Stimulated activated CD4-positive, alpha-beta T cell treated with anti-CD3 and anti-CD28 coated beads, Interleukin-1b, Interleukin-23, amount 100 ng/mL, for 24 hours (primary cell): Measurements from ENCODE around the gene GGT6.
A peak's percentile ranks its signal among the peaks of the same experiment; 100 is the strongest.

Experiments
- DNase-seq, 4 experiments: peaks; one replicate each; pipeline ENCODE4 v3.0.0-alpha.2; 2020; ENCODE audit warnings: low read depth in 4 of 4, low spot score in 1 of 4

GGT6 gene

DNA sequence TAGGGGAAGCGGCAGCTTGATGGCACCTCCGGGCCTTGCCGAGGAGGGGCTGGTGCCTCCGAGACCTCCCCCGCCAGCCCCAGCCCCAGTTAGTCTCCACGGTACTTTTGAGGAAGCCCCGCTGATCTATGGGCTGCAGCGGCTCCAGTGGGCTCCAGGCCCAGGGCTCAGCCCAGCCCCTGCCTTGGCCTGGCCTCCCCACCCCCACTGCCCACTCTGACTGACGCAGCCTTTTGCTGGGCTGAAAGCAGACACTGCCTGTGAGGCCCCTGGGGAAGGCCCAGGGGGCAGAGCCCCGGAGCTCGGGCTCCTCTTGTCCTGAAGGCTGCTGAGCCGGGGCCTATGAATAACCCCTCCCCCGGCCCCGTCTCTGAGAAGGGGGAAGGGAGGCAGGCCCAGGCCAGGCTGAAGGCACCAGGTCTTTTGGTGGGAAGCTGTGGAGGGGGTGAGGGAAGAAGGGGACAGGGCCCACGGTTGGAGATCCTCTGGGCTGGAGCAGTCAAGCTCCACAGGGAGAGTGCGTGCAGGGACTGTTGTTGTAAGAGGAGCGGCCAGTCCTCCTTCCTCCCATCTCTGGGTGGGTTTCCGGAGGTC, 16.4 kb upstream of the GGT6 start:
- no peak for DNase-seq

DNA sequence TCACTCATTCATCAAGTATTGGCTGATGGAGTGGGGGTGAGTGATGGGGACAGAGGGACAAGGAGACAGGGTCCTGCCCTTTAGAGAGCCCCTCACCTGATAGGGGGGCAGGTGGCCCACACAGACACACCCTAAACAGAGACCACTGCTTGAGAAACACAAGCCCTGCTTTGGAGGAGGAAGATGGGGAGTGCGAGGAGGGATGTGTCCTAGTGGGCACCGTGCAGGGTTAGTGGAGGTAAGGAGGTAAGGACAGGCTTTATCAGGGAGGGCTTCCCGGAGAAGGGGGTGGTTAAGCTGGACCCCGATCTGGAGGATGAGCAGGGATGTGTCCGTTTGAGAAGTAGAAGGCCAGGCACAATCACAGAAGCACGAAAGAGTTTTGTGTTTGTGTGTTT, 15.8 kb upstream of the GGT6 start:
- DNase-seq = no peak

DNA sequence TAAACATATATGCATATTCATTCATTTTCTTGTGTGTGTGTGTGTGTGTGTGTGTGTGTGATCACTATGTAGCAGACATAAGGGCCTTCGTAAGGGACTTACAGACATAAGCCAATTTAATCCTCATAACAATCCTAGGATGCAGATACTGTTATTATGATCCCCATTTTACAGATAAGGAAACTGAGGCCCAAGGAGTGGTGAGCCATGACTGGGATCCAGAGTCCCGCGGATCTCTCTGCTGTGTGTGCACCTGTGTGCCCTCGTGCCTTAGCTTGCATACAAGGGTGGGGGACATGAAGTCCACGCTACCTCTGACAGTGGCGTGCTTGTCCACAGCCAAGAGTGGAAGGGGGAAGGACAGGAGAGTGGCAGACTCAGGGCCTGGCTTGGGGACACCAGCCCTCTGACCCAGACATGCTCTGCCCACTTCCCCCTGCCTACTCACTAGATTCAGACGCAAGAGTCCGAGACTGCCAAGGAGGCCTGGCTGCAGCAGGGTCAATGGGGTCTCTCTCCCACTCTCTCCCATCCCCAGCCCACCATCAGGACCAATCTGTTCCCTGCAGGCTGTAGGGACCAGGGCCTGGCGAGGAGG, 14.2 kb upstream of the GGT6 start:
- no peak for DNase-seq

DNA sequence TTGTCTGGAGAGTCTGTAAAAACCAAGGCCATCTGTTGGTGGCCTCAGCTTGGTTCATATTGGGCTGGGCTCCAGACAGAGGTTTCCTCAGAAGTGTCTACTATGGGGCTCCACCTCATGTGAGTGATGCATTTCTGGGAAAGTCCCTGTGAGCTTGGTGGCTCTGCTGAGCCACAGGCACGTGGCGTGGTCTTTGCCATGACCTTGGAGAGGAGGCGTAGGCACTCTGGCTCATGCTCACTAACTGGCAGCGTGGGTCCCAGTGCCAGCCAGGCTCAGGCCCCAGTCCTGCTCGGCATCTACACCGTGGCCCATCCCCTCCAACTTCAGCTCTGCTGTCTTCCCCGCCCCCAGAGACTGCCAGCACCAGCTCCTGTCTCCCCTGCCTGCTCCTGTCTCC, 13.3 kb upstream of the GGT6 start:
- peak in 3 of 4 experiments; percentile 21 to 60 (median 51) for DNase-seq

DNA sequence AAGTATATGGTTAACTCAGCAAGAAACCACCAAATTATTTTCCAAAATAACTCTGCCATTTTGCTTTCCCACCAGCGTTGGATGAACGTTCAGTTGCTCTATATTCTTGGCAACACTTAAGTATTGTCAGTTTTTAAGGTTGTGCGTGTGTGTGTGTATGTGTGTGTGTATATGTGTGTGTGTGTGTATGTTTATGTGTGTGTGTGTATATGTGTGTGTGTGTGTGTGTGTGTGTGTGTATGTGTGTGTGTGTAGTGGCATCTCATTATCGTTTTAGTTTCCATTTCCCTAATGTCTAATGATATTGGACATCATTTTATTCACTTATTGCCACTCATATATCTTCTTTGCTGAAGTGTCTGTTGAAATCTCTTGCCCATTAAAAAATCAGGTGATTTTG, 12.7 kb upstream of the GGT6 start:
- no peak for DNase-seq

DNA sequence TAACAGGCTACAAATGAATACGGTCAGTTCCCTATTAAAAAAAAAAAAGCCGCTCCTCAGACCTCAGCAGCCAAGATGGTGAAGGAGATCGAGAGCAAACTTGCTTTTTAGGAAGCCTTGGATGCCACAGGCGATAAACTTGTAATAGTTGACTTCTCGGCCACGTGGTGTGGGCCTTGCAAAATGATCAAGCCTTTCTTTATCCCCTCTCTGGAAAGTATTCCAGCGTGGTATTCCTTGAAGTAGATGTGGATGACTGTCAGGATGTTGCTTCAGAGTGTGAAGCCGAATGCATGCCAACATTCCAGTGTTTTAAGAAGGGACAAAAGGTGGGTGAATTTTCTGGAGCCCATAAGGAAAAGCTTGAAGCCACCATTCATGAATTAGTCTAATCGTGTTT, 11.8 kb upstream of the GGT6 start:
- no peak for DNase-seq

DNA sequence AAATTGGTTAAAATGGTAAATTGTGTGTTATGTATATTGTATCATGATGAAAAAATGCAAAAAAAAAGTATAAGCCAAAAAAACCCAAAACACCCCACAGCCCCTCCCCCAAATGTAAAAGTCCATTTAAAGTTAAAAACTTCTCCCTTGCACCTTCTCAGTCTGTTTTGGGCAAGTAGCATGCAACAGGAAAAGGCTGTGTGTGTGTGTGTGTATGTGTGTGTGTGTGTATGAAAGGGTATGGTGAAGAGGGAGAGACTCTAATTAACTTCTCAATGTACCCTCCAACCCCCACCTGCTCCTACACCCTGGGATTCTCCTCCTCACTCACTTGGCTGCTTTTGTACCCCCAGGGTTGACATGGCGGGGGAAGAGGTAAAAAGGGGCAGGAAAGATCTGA, 9.2 kb upstream of the GGT6 start:
- DNase-seq = no peak

DNA sequence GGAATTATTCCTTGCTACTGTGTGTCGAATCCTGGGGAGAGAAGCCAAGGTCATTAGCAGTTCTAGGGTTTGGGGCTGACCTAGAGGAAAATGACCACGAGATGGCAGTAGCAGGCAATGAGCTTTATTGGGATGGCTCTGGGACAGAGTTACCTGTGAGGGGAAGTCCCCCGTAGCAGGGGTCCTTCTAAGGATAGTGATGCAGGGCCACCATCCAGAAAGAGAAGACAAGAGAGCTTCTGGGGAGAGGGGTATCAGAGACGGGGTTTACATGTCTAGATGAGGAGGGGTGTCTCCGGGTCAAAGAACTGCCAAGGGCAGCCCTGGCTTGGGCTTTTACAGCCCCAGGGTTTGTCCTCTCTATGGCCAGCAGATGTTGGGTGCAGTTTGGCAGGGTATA, 6.4 kb upstream of the GGT6 start:
- DNase-seq = peak in 3 of 4 experiments; percentile 34 to 38 (median 37)

DNA sequence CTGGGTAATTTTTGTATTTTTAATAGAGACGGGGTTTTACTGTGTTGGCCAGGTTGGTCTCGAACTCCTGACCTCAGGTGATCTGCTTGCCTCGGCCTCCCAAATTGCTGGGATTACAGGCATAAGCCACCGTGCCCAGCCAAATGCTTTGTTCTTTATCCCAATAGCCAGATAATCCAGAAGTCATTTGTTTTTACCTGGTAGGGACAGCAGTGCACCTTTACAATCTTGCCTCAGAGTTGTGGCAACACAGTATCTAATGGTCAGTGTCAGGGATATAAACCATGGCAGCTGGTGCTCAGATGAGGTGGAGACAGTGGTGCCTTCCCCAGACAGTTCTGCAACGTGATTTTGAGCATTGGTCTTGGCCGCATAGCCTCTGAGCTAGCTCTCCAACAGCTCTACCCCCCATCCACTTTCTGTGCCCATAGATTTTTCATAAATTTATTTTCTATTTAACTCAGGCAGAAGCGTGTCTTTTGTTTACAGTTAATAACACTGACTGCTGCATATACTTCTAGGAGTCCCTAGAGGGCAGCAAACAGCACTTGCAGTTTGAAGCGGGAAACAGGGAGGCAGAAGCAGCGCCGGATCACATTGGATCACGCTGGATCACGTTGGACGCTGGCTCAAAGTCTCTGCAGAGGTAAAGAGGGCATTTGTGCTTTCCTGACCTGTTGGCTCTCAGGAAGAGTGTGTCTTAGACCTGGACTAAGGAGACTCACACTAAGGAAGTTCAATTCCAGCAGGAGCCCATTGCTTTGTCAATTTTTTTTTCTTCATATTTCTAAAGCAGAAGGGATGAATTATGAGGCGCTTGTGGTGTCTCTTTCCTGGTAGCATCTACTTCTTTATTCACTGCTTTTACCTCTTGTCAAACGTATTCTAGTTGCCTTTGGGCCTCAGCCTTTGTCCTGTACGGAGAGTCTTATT, 5.1 kb upstream of the GGT6 start:
- DNase-seq = peak in 2 of 4 experiments; percentile 30

DNA sequence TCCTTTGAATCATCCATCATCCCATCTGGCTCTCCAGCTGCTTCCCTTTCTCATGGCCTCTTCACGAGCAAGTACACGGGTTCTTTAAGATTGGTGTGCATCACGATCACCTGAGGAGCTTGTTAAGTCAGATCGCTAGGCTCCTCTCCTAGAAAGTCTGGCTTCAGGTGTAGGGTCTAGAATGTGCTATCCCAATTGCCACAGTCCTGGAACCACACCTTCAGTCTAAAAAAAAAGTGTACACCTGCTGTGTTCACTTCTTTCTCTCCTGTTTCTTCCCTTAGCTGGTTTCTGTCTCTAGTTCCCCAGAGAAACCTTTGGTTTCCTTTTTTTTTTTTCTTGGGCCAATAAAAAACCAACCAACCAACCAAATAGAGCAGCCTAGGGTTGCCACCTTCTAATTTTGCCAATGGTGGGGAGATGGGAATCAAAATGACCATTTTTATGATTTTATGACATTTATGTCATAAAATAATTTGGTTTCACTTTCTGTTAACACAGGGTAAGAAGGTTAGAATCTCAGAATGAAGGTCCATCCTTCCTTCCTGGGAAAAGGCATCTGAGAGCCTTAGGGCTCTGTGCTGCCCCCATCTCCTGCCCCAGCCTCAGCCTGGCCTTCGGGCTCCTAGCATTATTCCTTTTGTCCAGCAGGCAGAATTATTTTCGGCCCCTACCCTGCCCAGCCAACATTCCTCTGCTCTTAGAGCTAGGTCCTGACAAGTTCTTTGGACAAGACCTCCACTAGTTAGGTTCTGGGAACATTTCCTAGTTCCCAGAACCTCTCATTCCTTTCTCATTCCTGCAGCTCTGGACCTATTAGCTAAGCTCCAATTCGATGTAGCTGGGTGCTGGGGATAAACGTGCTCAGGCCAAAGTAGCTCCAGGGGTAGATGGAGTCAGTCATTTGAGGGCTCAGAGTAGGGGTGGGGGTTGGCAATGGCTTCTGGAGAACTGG, 1.9 kb upstream of the GGT6 start:
- DNase-seq = no peak

DNA sequence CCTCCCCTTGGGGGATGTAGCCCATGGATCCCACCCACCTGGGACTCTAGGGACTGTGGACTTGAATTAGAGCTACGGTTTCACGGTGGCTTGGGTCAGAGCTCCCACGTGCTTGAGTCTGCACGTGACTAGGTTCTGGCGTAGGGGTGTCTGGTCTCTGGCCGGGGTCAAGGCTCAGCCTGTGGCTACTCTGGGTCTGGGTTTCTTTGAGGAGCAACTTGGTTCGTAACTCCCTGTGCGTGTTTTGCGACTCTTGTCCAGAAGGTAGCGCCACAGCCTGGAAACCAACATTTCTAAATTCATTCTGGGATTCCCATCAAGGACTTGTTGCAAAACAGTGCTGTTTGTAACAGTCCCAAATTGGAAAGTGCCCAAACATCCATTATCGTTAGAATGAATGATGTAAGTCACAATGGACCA, 470 bp upstream of the GGT6 start:
- no peak for DNase-seq

DNA sequence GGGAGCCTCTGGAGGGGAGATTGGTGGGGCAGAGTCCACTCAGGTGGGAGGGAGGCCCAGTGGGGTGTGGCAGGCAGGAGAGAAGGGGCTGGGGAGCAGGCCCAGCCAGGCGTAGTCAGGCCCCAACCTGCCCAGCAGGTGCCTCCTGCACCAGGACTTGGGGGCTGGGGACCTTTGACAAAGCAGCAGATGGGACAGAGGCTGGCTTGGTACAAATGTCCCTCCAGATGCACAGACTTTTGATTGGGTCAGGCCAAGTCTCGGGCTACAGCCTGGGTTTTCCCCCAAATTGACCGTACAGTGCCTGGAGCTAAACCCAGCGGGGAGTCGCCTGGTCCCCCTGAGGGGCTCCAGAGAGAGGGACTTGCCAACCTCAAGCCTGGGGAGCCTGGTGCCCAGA, 411 bp downstream of the GGT6 start:
- DNase-seq = no peak

DNA sequence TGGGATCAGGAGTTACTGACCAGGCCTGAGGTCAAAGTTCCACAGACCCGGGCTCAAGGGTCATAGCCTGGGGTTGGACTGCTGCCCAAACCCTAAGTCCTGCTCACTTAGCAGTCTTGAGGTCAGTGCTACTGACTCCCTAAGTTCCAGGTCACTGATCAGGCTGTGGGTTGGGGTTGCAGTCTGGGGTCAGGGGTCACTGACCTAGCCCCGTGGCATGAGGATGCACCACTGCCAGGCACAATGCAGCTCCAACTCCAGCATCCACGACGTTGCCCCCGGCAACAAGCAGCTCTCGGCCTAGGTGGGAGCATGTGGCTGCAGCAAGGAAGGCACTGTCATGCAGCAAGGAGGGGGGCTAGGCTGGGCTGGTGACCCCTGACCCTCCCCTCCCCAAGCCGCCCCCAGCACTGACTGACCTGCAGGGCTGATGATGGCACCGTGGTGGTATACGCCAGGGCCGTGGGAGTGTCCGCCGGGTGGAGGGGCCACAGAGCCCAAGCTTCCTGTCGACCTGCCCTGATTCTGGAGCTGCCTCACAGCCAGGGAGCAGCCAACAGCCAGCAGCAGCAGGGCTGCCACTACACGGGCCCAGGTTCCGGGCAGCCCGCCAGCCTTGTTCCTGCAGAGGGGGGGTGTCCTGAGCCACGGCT, 1.1 kb downstream of the GGT6 start:
- DNase-seq = no peak

DNA sequence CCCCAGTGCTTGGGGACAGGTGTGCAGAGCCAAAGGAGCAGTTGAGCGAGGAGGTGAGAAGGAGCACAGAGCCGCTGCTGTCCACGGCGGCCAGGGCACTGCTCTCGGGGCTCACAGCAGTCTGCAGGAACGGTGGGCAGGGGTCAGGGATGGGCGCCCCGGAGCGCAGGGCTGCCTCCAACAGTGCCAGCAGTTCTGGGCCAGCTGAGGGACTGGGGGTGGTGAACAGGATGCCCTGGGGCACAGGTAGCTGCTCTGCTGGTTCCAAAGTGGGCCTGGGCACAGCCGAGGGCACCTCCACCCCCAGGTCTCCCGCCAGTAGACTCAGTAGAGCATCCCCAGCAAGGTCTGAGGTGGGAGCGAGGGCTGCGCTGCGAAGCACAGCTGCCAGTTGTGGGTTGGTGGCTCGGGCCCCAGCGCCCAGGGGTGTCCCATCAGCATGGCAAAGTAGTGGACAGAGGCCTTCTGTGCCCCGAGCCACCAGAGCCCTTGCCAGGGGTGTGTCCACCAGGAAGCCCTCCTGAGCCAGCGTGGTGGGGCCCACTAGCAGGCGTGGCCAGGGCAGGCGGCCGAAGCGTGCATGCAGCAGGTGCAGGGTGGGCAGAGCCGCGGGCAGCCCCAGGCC, 1.9 kb downstream of the GGT6 start:
- DNase-seq = no peak

DNA sequence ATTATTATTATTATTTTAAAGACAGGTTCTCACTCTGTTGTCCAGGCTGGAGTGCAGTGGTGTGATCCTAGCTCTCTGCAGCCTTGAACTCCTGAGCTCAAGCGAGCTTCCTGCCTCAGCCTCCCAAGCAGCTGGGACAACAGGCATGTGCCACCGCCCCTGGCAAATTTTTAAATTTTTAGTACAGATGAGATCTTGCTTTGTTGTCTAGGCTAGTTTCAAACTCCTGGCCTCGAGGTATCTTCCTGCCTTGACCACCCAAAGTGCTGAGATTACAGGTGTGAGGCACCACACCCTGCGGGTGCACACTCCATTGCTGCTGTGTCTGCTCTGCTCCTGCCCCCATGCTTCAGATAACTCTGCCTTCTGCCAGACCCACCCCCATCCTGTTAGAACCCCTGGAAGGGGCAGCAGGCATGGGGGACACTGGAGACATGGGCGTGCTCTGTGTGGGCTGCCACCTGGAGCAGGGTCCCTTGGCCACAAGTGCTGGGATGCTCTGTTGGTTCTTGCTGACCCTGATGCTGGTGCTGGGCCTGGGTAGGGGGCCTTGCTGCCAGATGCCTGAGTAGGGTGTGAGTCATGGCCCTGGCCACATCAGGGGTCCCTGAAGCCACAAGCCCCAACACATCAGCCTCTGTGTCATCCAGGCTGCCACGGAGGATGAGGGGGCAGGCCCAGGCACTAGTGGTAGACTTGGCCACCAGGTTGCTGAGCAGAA, 2.6 kb downstream of the GGT6 start:
- no peak for DNase-seq

DNA sequence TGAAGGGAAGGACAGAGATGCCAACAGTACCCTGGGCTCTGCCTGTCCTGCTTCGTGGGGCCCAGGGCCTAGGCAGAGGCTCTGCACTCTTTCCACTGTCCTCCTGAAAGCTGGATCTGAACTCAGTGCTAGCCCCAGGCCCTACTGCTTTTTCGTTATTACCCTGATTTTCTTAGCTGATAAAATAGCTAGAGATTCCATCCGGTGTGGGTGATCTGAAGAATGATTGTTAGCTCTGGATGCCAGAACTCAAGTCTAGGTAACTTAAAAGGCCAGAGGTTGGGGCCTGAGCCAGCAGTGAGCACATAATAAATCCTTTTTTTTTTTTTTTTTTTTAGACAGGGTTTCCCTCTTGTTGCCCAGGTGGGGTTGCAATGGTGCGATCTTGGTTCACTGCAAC, 3.4 kb downstream of the GGT6 start:
- no peak for DNase-seq

DNA sequence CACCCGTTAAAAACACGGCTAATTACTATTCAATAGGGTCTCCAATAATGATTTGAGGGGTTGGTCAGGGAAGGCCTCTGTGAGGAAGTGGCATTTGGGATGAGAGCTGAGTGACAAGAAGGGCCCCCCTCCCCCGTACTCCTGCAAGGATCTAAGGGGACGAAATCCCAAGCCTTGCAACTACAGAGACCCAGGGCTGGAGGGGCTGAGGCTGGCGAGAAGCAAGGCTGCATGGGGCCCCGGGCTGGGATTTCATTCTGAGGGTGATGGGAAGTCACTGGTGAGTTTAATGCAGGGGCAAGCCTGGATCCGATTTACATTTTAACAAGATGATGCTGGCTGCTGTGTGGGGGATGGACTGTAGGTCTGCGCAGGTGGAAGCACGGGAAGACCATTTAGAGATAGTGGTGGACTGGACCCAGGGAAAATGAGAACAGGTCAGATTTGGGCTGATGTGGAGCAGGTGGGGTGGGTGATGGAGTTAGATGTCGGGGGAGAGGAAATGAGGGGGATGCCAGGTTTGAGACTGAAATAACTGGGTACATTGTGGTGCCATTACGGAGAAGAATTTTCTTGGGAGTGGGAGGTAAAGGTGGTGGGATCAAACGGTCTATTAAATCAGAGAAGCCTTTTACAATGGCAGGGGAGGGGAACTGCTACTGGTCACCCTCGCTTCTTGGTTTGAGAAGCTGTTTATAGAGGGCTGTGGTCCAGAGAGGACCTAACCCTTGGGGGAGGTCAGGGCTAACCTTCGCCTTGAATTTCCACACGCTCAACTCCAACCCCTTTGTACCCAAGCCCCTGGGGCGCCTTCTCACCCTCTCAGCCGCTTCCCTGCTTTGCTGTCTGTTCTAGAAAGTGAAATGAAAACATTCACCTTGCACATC, 4.3 kb downstream of the GGT6 start:
- DNase-seq = no peak

DNA sequence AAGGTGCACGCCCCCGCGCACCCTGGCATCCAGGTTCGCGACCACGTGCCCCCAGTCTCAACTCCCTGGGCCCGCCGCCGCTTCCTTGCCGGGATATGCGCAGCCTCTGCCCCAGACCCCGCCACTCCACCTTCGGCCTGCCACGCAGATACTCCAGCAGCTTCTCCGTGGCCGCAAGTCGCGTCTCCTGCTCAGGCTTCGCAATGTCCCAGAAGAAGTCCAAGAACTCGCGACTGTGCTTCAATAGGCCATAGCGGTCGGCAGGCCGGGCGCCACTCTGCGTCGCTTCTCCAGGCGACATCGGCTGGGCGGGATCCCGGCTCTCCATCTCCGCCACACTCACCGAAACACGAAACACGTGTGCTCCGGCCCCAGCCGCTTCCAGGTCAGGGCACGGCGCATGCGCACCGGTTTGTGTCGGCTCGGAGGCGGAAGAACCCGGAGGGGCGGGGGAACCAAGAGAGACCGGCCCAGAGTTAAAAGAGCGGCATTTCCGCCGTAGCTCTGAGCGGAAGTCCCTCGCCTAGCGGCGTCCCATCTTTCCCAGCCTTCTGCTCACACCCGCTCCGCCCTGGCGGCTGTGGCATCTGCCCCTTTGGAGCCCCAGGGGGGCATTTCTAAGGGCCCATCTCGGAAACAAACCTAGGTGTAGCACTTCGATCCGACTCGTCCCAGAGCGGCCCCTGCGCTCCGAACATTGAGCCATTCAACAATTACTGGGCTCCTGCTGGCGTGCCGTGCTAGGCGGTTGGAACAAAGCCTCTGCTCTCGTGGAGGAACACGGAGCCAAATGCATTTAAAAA, 5.2 kb downstream of the GGT6 start, which contains the start of gene MYBBP1A:
Gene MYBBP1A, minus strand, starts transcription at position 388 of the 803 bp plus-strand sequence. Its CDS starts 60 bp downstream, at position 328.
- DNase-seq = peak; percentile 96 to 98 (median 98)
